Measurements from ENCODE around the gene PLCB3.

DNA sequence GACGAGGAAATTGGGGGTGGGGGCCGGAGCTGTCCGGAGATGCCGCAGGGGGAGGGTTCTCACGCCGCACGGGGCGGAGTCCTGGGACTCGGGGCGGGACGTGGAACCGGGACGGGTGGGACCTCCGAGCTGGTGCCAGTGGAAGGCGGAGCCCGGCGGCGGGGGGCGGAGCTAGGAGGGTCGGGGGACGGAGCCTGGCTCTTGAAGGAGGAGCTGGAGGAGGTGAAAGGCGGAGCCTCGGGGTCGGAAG lies 10.2 kb upstream of the PLCB3 start:
- TF ChIP-seq, protein P1, sequence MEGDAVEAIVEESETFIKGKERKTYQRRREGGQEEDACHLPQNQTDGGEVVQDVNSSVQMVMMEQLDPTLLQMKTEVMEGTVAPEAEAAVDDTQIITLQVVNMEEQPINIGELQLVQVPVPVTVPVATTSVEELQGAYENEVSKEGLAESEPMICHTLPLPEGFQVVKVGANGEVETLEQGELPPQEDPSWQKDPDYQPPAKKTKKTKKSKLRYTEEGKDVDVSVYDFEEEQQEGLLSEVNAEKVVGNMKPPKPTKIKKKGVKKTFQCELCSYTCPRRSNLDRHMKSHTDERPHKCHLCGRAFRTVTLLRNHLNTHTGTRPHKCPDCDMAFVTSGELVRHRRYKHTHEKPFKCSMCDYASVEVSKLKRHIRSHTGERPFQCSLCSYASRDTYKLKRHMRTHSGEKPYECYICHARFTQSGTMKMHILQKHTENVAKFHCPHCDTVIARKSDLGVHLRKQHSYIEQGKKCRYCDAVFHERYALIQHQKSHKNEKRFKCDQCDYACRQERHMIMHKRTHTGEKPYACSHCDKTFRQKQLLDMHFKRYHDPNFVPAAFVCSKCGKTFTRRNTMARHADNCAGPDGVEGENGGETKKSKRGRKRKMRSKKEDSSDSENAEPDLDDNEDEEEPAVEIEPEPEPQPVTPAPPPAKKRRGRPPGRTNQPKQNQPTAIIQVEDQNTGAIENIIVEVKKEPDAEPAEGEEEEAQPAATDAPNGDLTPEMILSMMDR (conservative IDR thresholded peaks at IDR 0.05; ENCODE audit: low read depth, low read length), result no peak
- no peak for TF ChIP-seq EZH2 (IDR thresholded peaks at IDR 0.05; ENCODE audit: borderline replicate concordance, low read depth, low read length, poor library complexity, severe bottlenecking)
